Right atrium auricular region (tissue), 2 donors: Measurements from ENCODE around the gene SLC36A3. TPM values are rescaled to one million over a fixed set of nuclear protein-coding genes. Genes with fewer than 3 reads are reported as not detected.

Source experiments
- DNase-seq: peaks from one replicate; pipeline ENCODE4 v3.0.0-alpha.2; 2019; ENCODE audit warnings: low spot score
- H3K27ac ChIP-seq, 2 donors: fragments of 200-600 bp; sonication (generic); 1 replicate in 1 of 2; 2 replicates in 1 of 2; pipeline ENCODE4 v1.5.1; 2016 to 2019
- H3K27me3 ChIP-seq, 2 donors: fragments of 200-600 bp; sonication (generic); one replicate each; pipeline versions ENCODE4 v1.5.1 to v1.6.0; 2017 to 2019
- H3K36me3 ChIP-seq: fragments of 200-600 bp; sonication (generic); one replicate; pipeline ENCODE4 v1.5.1; 2016
- H3K4me1 ChIP-seq, 2 donors: fragments of 200-600 bp; sonication (generic); one replicate each; pipeline versions ENCODE4 v1.5.1 to v1.6.0; 2017 to 2019
- H3K4me3 ChIP-seq, 2 donors: fragments of 200-600 bp; sonication (generic); 1 replicate in 1 of 2; 2 replicates in 1 of 2; pipeline ENCODE4 v1.5.1; 2017 to 2019; ENCODE audit warnings: mild to moderate bottlenecking in 1 of 2, moderate library complexity in 1 of 2
- H3K9me3 ChIP-seq, 2 donors: fragments of 200-600 bp; sonication (generic); one replicate each; pipeline ENCODE4 v1.5.1; 2019
- total RNA-seq, 2 donors: library from RNA; depleted of rRNA; stranded (reverse); fragments of >200 nt; gene quantifications; one replicate each; pipeline ENCODE4 v1.1.0, GENCODE V29; 2016
- TF ChIP-seq, protein P1 (sequence below), 2 donors: fragments of 200-600 bp; sonication (generic); IDR thresholded peaks; one replicate each; pipeline ENCODE4 v1.5.1; 2019; ENCODE audit warnings: antibody characterized with exemption in 2 of 2

SLC36A3 gene
- total RNA-seq = not detected

- TF ChIP-seq, protein P1, sequence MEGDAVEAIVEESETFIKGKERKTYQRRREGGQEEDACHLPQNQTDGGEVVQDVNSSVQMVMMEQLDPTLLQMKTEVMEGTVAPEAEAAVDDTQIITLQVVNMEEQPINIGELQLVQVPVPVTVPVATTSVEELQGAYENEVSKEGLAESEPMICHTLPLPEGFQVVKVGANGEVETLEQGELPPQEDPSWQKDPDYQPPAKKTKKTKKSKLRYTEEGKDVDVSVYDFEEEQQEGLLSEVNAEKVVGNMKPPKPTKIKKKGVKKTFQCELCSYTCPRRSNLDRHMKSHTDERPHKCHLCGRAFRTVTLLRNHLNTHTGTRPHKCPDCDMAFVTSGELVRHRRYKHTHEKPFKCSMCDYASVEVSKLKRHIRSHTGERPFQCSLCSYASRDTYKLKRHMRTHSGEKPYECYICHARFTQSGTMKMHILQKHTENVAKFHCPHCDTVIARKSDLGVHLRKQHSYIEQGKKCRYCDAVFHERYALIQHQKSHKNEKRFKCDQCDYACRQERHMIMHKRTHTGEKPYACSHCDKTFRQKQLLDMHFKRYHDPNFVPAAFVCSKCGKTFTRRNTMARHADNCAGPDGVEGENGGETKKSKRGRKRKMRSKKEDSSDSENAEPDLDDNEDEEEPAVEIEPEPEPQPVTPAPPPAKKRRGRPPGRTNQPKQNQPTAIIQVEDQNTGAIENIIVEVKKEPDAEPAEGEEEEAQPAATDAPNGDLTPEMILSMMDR (IDR thresholded peaks at IDR 0.05) = no peak
- H3K9me3 ChIP-seq = no peaks in the 10 kb centered on the region
- no peaks in the 10 kb centered on the region for H3K4me1 ChIP-seq
- no peak within 1 kb of the TSS for H3K4me3 ChIP-seq
- H3K36me3 ChIP-seq = no peaks in the 10 kb centered on the region
- no peaks in the 10 kb centered on the region for H3K27me3 ChIP-seq
- no peak for DNase-seq
- H3K27ac ChIP-seq = no peak within 1 kb of the TSS
These were observed at the start of gene SLC36A3 for GRCh38 chr5:151303666-151304065. Gene SLC36A3, minus strand, starts transcription at chr5:151303766. Its CDS starts 412 bp downstream, at chr5:151303354.

GRCh38 chr5:151351671-151352070 is 48.1 kb upstream of the SLC36A3 start:
- DNase-seq = no peak
- H3K36me3 ChIP-seq = no peaks in the 10 kb centered on the region
- TF ChIP-seq, protein P1 (IDR thresholded peaks at IDR 0.05) = no peak
- H3K27ac ChIP-seq = no peak overlapping the region
- H3K4me1 ChIP-seq = no peaks in the 10 kb centered on the region
- H3K4me3 ChIP-seq = no peak overlapping the region
- H3K9me3 ChIP-seq = no peaks in the 10 kb centered on the region
- H3K27me3 ChIP-seq = no peaks in the 10 kb centered on the region

DNA sequence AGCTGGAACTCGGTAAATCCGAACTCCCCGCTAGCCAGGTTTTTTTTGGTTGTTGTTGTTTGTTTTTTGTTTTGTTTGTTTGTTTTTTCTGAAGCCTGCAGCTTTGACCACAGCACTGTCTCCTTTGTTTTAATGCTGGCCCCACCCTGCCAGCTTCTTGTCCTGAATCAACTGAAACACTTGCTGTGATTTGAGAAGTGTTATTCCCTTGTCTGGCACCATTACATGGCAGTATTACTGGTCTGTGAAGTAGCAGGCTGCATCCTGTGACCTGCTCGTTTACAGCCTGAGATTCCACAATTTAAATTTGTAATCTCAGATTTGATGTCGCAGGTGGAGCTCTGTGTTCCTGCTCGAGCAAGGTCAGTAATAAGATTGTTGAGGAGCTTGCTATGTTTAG is 45.2 kb upstream of the SLC36A3 start:
- Histone ChIP-seq H3K4me3 (no peak overlapping the region), H3K27ac (no peak overlapping the region)
- no peak for DNase-seq

GRCh38 chr5:151347369-151347768 is 43.8 kb upstream of the SLC36A3 start, which contains the start of gene SLC36A2:
Gene SLC36A2, minus strand, starts transcription at chr5:151347559. Its CDS starts 99 bp downstream, at chr5:151347460.
- no peak within 1 kb of the TSS for H3K4me3 ChIP-seq
- TF ChIP-seq, protein P1 (IDR thresholded peaks at IDR 0.05) = no peak
- peaks cover 0 to 14% of the 10 kb centered on the region in 2 donors for H3K4me1 ChIP-seq
- H3K27ac ChIP-seq = no peak within 1 kb of the TSS
- H3K9me3 ChIP-seq = no peaks in the 10 kb centered on the region
- no peaks in the 10 kb centered on the region for H3K36me3 ChIP-seq
- no peak for DNase-seq
- no peaks in the 10 kb centered on the region for H3K27me3 ChIP-seq

More for the DNA sequence above, 45.2 kb upstream of the SLC36A3 start:
- Histone ChIP-seq H3K27me3 (no peaks in the 10 kb centered on the region), H3K9me3 (no peaks in the 10 kb centered on the region), H3K36me3 (no peaks in the 10 kb centered on the region), H3K4me1 (peaks cover 0 to 14% of the 10 kb centered on the region in 2 donors)
- TF ChIP-seq, protein P1 (IDR thresholded peaks at IDR 0.05) = no peak

DNA sequence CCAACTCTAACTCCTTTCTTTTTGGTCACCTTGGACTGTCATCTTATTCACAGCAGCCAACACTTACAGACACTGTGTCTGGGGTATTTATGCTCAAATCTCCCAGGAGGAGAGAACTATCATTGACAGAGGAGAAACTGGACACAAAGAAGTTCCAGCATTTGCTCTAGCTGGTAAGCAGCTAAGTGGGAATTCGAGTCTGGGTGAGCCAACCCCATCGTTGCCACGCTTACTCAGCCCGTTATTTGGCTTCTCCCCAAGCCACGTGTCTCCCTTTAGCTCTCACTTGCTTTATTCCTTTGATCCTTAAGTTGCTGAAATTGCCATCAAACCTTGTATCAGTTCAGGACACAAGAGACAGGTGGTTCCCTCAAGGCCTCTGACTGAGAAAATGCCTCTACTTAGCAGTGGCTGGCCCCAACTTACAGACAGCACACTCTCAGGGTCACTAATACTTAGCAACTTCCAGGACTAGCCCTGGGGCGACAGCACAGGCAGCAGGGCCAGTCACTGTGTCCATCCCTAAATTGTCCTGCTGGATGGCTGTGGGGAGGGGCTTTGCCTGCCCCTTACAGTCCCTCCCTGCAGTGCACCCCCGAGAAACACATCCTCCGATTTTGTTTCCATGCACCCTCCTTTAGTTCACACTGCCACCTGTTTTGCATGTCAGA is 42.4 kb upstream of the SLC36A3 start:
- Histone ChIP-seq H3K4me1 (peaks cover 0 to 14% of the 10 kb centered on the region in 2 donors), H3K9me3 (no peaks in the 10 kb centered on the region), H3K27me3 (no peaks in the 10 kb centered on the region), H3K27ac (no peak overlapping the region), H3K4me3 (no peak overlapping the region), H3K36me3 (no peaks in the 10 kb centered on the region)
- TF ChIP-seq, protein P1 (IDR thresholded peaks at IDR 0.05) = no peak
- DNase-seq = no peak
